A673 (cell line): ENCODE measurements around the gene SLC46A1.

ENCODE experiments used
- EZH2 ChIP-seq: fragments of 200-600 bp; sonication (generic); IDR thresholded peaks from 2 replicates; pipeline ENCODE4 v1.6.1; 2017; ENCODE audit warnings: borderline replicate concordance, low read depth, mild to moderate bottlenecking, mixed read lengths, antibody characterized with exemption, low read length; ENCODE audit not compliant: poor library complexity, severe bottlenecking
- TF ChIP-seq, protein P1 (sequence below): fragments of 300-800, 200-600 bp; sonication (generic); conservative IDR thresholded peaks from 2 replicates; pipeline ENCODE4 v1.5.1; 2017; ENCODE audit warnings: low read depth, mild to moderate bottlenecking, antibody characterized with exemption, low read length, moderate library complexity, mixed read lengths

DNA sequence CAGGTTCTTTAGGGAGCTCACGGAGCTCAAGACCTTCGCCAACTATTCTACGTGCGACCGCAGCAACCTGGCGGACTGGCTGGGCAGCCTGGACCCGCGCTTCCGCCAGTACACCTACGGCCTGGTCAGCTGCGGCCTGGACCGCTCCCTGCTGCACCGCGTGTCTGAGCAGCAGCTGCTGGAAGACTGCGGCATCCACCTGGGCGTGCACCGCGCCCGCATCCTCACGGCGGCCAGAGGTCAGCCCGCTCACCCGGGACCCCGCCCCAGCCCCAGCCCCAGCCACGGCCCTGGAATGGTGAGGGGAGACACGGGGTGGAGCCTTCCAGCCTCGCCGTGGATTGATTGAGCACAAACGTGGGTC, 21.0 kb downstream of the SLC46A1 start:
- TF ChIP-seq, protein P1, sequence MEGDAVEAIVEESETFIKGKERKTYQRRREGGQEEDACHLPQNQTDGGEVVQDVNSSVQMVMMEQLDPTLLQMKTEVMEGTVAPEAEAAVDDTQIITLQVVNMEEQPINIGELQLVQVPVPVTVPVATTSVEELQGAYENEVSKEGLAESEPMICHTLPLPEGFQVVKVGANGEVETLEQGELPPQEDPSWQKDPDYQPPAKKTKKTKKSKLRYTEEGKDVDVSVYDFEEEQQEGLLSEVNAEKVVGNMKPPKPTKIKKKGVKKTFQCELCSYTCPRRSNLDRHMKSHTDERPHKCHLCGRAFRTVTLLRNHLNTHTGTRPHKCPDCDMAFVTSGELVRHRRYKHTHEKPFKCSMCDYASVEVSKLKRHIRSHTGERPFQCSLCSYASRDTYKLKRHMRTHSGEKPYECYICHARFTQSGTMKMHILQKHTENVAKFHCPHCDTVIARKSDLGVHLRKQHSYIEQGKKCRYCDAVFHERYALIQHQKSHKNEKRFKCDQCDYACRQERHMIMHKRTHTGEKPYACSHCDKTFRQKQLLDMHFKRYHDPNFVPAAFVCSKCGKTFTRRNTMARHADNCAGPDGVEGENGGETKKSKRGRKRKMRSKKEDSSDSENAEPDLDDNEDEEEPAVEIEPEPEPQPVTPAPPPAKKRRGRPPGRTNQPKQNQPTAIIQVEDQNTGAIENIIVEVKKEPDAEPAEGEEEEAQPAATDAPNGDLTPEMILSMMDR: no peak
- TF ChIP-seq EZH2: no peak
